ENCODE results near the gene ACSM6.

The ACSM6 gene

DNA sequence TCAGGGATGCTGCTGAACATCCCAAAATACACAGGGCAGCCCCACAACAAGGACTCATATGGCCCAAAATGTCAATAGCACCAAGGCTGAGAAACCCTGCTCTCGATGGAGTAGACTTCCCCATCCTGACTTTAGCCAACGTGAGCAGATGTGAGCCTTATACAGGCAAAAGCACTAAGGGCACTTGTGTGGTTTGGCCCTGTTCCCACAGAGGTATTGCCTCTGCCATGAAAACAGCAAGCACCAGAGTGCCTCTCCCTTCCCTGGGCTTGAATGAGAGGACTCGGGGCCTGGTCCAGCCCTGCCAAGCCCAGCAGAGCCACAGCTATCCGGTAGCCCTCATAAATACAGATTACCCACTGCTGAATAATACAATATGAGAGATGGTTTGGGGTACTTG lies 47.5 kb downstream of the ACSM6 start:
- TF ChIP-seq, protein P1, sequence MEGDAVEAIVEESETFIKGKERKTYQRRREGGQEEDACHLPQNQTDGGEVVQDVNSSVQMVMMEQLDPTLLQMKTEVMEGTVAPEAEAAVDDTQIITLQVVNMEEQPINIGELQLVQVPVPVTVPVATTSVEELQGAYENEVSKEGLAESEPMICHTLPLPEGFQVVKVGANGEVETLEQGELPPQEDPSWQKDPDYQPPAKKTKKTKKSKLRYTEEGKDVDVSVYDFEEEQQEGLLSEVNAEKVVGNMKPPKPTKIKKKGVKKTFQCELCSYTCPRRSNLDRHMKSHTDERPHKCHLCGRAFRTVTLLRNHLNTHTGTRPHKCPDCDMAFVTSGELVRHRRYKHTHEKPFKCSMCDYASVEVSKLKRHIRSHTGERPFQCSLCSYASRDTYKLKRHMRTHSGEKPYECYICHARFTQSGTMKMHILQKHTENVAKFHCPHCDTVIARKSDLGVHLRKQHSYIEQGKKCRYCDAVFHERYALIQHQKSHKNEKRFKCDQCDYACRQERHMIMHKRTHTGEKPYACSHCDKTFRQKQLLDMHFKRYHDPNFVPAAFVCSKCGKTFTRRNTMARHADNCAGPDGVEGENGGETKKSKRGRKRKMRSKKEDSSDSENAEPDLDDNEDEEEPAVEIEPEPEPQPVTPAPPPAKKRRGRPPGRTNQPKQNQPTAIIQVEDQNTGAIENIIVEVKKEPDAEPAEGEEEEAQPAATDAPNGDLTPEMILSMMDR (IDR thresholded peaks at IDR 0.05) = no peak
- TF ChIP-seq ZFX (IDR thresholded peaks at IDR 0.05; ENCODE audit: borderline replicate concordance) = no peak
- no peak overlapping the region for H3K27ac ChIP-seq

DNA sequence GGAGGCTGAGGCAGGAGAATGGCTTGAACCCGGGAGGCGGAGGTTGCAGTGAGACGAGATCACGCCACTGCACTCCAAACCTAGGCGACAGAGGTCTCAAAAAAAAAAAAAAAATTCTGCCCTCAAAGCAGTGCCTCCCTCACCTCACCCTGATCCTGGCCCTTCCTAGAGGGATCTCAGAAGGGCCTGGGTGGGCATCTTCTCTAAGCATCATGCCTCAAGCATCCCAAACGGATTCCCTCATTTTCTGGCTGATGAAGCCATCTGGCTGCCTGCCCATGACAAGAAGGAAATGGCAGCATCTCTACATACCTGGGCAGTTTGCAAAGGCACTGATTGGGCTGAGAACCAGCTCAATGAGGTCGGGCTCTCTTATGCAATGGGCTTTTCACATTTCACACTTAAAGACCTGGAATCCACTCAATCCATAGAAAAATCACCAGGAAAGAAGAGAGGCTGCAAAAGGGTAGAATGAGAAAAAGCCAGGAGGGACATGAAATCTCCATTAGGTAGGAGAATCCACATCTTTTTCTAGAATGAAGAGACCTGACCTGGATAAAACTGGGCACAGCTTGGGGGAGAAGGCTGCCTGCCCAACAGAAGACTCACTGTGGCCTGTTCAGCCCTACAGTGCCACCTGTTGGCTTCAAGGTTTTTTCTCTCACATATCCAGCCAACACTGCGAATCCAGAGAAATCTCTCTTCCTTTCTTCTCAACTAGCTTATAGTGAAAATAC lies 48.7 kb downstream of the ACSM6 start:
- TF ChIP-seq, protein P1 (IDR thresholded peaks at IDR 0.05) = peak; percentile 85
- TF ChIP-seq ZFX (IDR thresholded peaks at IDR 0.05; ENCODE audit: borderline replicate concordance) = no peak
- H3K27ac ChIP-seq = no peak overlapping the region

DNA sequence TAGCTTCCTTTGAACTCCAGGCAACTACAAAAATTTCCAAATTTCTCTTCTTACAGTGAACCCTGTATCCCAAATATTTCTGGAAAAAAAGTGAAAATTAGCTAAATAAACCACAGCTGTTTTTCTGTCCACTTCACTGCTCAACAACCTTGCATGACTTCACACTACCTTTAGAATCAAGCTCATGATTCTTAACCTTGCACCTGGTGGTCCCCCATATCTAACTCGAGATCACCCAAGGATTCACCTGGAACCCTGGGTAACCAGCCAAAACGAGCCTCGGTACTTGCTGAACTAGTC lies 49.2 kb downstream of the ACSM6 start:
- no peak for TF ChIP-seq ZFX (IDR thresholded peaks at IDR 0.05; ENCODE audit: borderline replicate concordance)
- TF ChIP-seq, protein P1 (IDR thresholded peaks at IDR 0.05) = peak; percentile 45
- H3K27ac ChIP-seq = no peak overlapping the region

DNA sequence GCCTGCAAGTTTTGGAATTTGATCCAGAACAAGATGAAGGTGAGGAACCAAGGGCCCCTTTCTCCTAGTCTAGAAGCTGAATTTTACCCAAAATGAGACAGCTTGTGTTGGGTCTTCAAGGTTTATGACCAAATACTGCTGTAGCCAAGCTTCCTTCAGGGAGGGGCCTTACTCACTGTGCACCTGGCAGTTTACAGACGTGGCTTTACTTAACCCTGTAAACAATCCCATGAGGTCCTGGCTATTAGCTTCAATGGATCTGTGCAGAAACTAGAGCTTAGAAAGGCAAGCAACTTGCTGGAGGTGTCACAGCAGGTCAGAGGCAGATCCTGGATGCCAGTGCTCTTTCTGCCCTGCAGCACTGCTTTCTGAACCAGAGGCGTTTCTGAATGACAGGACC lies 50.1 kb downstream of the ACSM6 start:
- no peak overlapping the region for H3K27ac ChIP-seq
- TF ChIP-seq, protein P1 (IDR thresholded peaks at IDR 0.05) = no peak
- no peak for TF ChIP-seq ZFX (IDR thresholded peaks at IDR 0.05; ENCODE audit: borderline replicate concordance)

DNA sequence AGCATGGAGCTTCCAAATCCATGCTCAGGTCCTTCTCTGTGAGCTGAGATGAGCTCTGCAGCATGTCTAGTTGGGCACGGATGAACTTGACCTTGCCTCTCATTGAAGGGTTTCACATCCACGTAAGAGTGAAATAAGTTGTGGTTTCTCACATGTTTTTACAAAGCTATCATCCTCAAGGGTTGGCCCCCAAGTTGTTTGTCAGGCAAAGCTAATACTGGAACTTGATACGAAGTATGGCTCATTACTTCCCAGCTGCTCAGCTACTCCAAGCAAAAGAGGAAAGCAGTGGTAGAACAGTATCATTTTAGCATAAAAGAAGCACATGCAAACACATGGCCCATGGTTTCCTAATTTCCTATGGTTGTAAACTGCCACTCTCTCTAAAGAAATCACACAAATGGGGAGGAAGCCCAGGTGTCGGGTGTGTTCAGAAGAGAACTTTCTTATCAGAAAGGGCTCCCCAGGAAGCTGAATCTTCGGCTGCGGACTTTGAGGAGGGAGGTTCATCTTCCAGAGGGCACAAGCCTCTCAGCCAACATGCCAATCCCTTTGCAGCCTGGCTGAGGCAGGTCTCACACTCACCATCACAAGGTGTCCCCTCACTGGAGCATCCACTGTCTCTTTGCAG lies 51.5 kb downstream of the ACSM6 start:
- no peak for TF ChIP-seq ZFX (IDR thresholded peaks at IDR 0.05; ENCODE audit: borderline replicate concordance)
- TF ChIP-seq, protein P1 (IDR thresholded peaks at IDR 0.05) = no peak
- H3K27ac ChIP-seq = no peak overlapping the region

DNA sequence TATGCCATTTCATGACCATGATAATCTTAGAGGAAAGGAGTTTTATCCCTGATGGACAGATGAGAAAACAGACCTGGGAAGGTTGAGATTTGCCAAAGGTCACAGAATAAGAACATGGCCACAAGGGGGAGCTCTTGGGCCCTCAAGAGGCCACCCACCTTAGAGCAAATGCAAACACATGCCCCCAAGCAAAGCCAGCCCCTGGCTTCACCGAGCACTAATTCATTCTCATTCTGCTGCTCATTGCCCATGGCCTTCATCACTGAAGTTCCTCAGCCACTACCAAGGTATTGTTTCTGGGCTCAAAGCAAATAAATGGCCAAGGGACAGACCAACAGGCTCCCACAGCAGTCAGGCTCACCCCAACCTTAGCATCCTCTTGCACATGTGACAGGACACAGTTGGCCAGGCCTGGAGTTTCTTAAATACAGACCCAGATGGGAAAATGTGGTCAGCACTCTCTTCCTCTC lies 52.6 kb downstream of the ACSM6 start:
- TF ChIP-seq, protein P1 (IDR thresholded peaks at IDR 0.05) = peak; percentile 90
- no peak for TF ChIP-seq ZFX (IDR thresholded peaks at IDR 0.05; ENCODE audit: borderline replicate concordance)
- H3K27ac ChIP-seq = no peak overlapping the region

DNA sequence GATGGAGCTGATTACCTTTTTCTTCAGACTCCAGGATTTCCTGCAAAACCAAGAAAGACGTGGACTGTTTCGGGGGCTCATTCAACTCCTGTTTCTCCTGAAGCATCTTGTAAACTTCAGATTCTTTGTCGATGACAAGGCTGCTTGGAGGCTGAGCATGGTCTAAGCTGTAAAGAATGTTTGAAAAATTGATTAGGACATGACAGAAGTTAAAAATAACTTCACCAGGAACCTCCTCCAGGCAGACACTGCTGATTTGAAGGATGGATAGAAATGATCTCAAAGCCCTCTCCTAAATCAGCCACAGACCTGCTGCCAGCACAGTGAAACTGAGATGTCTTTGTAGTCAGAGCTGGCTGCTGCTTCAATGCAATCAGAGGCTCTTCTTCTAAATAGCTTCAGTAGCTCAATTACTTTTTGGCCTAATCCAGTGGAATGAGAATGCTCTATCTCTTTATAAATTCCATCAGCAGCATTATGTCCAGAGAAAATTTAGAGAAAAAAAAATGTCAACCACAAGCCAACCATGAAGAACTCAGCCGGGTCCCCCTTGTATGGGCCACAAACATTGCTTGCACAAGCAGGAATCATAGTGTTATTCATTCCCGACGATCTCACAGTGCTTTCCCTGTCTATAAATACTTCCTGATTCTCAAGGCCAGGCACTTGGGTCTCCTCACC lies 53.3 kb downstream of the ACSM6 start:
- TF ChIP-seq, protein P1 (IDR thresholded peaks at IDR 0.05) = no peak
- no peak for TF ChIP-seq ZFX (IDR thresholded peaks at IDR 0.05; ENCODE audit: borderline replicate concordance)
- no peak overlapping the region for H3K27ac ChIP-seq
